ENCODE measurements around the gene ARMH3.

DNA sequence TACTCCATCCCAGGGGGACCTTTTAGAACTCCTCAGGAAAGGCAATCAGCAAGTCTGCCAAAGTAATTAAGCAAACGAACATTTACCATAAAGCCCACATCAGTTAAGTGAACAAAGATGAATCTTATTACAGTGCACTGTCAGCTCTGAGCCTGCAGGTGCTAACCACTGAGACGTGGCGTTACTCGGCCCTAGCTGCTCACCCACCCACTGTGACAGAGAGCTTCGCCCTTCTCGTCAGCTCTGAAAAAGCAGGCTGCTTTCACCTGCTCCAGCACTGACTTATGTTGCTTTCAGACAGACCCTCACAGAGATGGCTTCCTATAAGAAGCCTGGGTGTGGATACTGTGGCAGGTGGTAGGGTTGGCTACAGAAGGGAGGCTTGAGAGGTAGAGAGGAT lies 154.6 kb downstream of the ARMH3 start:
- TF ChIP-seq KDM1A (IDR thresholded peaks at IDR 0.05; ENCODE audit: borderline replicate concordance) (no peak), CTCF (IDR thresholded peaks at IDR 0.05 in 2 of 3, conservative IDR thresholded peaks at IDR 0.05 in 1 of 3; ENCODE audit: control insufficient read depth in 2 of 3, extremely low read depth in 1 of 3, insufficient read depth in 1 of 3, low read depth in 3 of 3, low read length in 3 of 3) (peak in 2 of 3 experiments; percentile 39 to 55; a peak in 3 of 6 replicates), CBFB (IDR thresholded peaks at IDR 0.05; ENCODE audit: low read depth) (no peak), ATF3 (IDR thresholded peaks at IDR 0.05; ENCODE audit: borderline replicate concordance, extremely low read depth, low read depth, low read length) (no peak), BHLHE40 (IDR thresholded peaks at IDR 0.05; ENCODE audit: borderline replicate concordance in 1 of 2, low read depth in 2 of 2, low read length in 1 of 2) (peak in 1 of 2 experiments; percentile 70; a peak in 2 of 4 replicates)
- TF ChIP-seq, protein P1, sequence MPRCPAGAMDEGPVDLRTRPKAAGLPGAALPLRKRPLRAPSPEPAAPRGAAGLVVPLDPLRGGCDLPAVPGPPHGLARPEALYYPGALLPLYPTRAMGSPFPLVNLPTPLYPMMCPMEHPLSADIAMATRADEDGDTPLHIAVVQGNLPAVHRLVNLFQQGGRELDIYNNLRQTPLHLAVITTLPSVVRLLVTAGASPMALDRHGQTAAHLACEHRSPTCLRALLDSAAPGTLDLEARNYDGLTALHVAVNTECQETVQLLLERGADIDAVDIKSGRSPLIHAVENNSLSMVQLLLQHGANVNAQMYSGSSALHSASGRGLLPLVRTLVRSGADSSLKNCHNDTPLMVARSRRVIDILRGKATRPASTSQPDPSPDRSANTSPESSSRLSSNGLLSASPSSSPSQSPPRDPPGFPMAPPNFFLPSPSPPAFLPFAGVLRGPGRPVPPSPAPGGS (IDR thresholded peaks at IDR 0.05; ENCODE audit: borderline replicate concordance, insufficient read depth, low read depth, low read length, poor library complexity, severe bottlenecking): no peak
- TF ChIP-seq, protein P2, sequence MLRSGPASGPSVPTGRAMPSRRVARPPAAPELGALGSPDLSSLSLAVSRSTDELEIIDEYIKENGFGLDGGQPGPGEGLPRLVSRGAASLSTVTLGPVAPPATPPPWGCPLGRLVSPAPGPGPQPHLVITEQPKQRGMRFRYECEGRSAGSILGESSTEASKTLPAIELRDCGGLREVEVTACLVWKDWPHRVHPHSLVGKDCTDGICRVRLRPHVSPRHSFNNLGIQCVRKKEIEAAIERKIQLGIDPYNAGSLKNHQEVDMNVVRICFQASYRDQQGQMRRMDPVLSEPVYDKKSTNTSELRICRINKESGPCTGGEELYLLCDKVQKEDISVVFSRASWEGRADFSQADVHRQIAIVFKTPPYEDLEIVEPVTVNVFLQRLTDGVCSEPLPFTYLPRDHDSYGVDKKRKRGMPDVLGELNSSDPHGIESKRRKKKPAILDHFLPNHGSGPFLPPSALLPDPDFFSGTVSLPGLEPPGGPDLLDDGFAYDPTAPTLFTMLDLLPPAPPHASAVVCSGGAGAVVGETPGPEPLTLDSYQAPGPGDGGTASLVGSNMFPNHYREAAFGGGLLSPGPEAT (IDR thresholded peaks at IDR 0.05; ENCODE audit: low read depth): no peak
